GM21528 (cell line): ENCODE measurements around the gene RAMP1.

Source experiments
- ATAC-seq: cut with Tn5 transposase; IDR thresholded peaks from one replicate; pipeline ENCODE4 v1.9.1; 2021; ENCODE audit warnings: mild to moderate bottlenecking, moderate library complexity; ENCODE audit not compliant: unreplicated experiment, low FRiP score

Gene RAMP1

DNA sequence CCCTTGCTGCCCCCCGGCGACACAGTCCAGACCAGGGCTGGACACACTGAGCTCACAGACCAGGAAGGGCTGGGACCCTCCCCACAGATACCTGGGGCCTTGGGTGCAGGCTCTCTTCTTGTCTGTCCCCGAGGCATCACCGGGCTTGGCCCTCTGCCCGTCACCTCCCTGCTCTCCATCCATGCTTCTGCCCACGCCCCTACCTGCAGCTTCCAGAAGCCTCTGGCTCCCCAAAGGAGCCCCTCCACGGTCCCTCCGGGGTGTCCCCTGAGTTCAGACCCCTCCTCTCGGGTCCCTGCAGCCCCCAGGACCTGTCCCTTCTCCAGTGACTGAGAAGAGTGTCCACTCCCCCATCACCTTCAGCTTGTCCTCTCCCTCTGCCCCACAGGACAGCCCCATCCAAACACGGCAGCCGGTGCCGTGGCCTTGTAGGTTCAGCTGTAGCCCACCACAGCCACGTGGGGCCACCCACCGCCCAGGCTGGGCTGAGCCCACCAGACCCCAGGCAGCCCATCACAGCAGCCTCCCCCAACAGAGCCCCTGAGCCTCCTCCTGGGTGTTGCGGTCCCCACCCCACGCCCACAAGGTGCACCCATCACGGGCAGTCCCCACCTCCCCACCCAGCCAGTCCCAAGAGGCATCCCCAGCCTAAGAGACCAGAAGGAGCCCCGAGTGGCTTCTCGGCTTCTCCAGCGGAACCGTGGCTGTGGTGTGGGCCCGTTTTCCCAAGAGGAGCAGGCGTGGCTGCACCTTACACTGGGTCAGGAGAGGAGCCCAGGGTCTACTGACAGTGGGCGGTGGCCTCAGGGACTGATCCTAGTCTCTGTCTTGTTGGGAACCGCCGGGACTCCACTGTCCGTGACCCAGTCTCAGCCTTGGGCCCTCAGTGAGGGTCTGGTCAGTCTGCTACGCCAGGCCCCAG lies 53.1 kb downstream of the RAMP1 start:
- no peak for ATAC-seq

DNA sequence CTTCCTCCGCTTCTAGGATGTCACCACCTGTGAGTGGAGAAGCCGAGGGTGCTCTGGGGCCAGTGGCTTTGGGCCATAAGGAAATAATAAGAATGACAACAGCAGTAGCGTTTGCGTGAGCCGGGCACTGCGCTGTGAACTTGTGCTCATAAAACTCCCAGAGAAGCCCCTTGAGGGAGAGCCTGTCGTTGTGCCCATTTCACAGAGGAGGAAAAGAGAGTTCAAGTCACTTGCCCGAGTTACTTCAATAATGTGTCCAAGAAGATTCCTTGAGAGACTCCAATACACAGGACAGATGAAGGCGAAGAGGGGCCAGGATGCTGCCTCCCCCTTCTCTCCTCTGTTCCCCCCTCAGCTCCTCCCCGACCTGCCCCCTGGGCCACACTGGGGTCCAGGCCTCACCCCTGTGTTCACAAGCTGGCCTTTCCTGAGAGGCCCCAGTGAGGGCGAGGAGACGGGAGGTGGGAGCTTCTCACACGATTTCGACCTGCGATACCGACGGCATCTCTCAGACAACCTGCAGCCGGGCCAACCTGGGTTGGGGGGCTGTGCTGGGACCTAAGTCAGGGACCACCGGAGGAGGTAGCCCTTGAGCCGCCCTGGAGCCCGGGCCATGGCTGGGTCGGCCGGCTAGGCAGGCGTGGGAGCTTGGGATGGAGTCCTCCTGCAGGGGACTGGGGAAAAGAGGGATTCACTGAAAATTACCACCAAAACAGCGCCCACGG lies 53.9 kb downstream of the RAMP1 start:
- no peak for ATAC-seq

DNA sequence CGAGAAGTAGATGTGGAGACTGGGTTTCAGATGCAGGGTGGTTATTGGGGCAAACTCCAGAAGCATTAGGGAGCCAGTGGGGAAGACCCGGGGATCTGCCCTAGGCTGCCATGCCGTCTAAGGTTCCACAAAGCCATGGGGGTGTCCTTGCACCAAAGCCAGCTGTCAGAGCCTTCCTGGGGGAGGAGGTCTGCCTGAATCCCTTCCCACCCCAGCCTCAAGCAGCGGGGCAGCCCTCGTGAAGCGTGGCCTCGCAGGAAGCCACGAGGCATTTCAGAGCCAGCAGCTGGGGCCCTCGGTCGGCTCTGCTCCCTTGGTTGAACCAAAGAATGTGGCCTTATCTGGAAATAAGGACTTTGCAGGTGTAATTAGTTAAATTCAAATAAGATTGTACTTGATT lies 56.2 kb downstream of the RAMP1 start:
- no peak for ATAC-seq

DNA sequence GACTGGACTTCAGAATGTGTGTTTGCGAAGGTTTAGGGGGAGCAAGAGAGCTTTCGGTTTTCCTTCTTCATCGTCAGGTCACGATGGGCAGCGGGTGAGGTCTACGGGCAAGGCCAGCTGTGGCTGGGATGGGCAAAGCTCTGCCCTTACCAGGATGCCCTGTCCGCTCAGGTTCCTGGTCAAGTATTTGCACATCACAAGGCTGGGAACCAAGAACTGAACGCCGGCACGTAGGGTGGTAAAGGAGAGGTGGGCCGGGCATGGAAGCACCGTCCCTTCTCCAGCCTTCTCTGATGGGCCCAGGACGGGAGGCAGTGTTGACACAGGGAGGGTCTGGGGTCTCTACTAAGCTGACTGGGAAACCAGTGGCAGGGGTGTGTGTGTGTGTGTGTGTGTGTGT lies 56.9 kb downstream of the RAMP1 start:
- no peak for ATAC-seq

DNA sequence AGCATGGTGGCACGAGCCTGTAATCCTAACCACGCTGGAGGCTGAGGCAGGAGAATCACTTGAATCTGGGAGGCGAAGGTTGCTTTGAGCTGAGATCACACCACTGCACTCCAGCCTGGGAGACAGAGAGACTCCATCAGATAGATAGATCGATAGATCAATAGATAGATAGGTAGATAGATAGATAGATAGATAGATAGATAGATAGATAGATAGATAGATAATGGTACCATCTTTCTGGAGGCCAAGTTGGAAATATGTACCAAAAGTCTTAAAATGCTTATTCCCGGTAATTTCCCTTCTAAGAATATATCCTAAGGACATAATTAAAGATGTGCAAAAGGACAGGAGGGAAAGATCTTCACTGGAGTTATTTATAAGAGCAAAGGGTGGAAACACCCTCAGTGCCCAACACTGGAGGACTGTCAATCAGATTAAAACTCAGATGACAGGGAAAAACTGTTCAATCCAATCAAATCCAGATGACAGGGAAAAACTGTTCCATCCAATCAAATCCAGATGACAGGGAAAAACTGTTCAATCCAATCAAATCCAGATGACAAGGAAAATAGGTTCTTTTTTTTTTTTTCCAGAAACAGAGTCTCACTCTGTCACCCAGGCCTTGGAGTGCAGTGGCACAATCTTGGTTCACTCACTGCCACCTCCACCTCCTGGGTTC lies 58.4 kb downstream of the RAMP1 start:
- ATAC-seq: no peak

DNA sequence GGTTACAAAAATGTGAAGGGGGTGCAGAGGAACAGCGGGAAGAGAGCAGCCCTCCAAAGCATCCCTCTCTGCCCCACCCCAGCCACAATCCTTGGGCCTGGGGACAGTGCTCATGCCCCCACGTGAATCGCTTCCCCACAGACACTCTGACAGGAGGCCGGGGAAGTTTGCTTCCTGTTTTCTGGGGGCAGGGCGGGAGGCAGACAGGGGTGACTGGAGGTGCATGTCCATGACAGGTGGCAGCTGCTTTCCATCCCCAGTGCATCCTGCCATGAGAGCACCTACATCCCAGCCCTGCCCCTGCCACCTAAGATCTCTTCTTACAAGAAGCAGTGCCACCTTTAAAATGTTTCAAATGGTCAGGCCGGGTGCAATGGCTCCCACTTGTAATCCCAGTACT lies 60.2 kb downstream of the RAMP1 start:
- no peak for ATAC-seq

DNA sequence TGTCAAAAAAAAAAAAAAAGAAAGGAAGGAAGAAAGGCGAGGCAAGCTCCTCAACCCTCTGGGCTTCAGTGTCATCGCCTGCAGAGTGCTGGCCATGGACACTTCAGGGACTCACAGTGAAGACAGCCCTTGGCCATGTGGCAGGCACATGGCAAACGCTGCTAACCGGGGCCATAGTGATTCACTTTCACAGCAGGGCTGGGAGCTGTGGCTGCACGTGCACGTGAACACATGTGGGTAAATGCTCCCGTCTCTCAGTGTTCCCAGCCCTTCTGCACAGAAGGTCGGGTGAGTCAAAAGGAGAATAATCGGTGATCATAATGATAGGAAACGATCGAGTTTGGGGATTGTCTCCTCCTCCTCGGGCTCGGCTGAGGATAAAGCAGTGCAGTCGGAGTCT lies 61.2 kb downstream of the RAMP1 start:
- ATAC-seq: no peak

DNA sequence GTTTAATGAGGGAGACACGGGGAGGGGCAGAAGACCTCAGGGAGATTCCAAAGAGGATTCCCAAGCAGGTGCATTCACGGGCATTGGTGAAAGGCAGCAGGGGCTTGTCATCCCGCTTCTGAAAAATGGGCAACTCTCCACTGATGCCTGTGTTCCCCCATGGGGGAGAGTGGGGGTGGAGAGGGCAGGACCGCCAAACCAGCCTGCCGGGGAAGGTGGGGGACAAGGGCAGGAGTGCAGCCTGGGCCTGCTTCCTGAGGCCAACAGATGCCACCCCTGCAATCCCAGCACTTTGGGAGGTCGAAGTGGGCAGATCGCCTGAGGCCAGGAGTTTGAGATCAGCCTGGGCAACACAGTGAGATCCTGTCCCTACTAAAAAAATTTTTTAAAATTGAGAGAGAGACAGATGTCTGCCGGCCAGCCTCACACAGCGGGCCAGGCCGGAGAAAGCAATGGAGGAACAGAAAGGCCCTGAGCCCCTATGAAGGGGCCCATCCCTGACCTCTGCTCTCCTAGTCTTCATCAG lies 62.6 kb downstream of the RAMP1 start:
- ATAC-seq: no peak

DNA sequence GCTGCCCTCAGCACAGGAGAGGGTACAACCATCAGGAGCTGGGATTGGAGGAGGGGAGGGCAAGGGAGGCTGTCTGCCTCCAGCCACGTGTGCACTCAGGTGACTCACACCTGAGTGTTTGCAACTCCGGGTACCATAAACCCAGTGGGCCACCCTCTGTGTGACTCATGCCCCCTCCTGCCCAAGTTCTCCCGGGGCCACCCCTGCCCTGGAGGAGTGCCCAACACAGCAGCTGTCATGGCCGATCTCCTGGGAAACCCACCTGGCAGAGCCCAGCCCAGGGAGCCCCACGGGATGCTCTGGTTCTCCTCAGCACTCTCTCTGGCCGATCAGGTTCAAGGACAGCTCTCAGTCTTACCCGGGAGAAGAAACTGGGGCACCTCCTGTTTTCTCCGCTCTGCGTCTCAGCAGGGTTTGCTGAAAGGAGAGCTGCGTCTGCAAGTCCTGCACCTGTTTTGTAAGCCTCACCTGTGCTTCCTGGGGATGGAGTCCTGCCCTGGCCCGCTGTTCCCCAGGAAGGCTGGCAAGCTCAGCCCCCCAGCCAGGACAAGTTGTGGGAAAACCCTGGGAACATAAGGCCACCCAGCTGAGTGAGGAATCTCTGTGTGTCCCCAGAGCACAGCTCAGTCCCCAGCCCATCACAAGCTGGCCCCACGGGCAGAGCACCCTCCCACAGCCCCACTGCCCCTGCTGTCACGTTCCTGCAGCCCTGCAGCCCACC lies 63.4 kb downstream of the RAMP1 start:
- ATAC-seq: no peak

DNA sequence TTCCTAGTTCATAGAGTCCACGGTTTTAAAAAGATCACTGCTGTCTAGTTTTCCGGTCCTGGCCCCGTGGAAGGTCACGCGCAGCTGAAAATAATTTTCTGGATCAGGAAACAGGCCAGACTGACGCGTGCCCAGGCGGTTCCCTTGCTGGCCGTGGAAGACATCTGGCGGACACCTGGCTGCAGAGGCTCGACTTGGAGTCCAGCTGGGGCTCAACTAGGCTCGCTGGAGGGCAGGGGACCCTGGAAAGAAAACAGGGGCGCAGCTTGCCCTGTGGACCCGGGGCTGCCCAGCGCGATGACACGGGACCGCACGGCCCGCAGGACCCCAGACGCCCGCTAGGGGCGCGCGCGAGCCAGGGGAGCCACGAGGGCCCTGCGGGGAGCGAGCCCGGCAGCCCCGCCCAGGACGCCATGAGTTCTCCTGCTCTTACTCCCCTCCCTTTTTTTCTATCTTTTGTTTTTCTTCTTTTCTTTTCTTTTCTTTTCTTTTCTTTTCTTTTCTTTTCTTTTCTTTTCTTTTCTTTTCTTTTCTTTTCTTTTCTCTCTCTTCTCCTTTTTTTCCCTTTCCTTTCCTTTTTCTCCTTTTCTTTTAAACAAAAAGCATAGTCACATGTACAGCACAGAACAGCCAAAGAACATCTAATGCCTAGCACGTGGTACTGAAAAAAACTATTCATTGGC lies 64.2 kb downstream of the RAMP1 start:
- ATAC-seq: no peak

DNA sequence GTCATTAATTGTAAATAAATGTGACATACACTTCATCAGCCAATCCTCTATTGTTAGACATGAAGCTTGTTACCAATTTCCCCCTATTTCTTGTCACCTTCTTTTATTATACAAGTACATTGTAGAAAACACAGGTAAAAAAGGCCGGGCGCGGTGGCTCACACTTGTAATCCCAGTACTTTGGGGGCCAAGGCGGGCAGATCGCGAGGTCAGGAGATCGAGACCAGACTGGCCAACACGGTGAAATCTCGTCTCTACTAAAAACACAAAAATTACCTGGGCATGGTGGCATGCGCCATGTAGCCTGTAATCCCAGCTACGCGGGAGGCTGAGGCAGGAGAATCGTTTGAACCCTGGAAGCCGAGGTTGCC lies 64.7 kb downstream of the RAMP1 start:
- no peak for ATAC-seq

DNA sequence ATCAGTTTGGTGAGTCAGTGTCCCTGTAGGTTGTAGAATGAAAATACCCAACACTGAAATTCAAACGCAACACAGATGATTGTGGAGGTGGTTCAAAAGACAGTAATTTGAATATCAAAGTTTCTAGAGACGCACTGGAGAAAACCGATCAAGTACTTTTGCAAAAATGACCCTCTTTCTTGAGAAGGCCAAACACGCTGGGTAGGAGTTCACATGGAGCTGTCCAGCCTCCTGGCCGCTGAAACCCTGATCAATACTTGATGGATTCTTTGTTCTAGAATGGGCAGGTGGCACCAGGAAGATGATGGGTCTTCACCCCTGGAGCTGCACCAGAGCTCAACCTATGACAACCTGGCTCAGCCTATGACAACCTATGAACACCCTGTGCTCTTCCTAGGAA lies 67.7 kb downstream of the RAMP1 start:
- ATAC-seq: no peak

DNA sequence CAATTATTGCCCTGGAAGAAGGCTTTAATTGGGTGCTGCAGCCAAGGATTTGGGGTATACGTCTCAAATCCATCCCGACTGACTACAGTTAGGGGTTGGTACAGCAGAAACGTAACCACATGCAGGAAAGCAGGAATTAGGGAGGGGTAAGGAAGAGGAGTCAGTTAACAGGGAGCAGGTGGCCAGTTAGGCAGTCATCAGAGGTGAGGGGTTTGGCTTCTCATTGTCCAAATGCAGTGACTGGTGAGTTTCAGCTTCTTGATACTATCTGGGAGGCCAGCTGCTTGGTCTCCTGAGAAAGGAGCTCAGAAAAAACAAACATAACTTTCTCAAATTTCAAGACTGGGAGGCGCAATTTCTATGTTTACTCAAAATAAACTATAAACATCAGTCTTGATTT lies 68.6 kb downstream of the RAMP1 start:
- ATAC-seq: no peak

DNA sequence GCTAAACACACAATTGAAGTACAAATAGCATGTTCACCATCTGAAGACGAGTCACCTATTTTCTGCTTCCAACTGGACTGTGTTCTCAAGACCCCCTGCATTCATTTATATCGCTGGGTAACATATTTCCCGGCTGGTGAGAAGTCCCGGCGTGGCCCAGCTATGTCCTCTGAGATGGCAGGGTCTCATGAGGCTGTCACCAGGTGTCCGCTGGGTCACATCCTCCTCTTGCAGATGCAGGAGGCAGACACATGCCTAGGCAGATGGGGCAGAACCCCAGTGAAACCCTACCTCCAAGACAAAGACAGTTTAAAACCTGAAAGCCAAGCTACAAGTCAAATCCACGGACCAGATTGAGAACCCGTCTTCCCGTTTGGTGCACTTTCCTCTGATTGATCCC lies 70.6 kb downstream of the RAMP1 start:
- ATAC-seq: no peak

DNA sequence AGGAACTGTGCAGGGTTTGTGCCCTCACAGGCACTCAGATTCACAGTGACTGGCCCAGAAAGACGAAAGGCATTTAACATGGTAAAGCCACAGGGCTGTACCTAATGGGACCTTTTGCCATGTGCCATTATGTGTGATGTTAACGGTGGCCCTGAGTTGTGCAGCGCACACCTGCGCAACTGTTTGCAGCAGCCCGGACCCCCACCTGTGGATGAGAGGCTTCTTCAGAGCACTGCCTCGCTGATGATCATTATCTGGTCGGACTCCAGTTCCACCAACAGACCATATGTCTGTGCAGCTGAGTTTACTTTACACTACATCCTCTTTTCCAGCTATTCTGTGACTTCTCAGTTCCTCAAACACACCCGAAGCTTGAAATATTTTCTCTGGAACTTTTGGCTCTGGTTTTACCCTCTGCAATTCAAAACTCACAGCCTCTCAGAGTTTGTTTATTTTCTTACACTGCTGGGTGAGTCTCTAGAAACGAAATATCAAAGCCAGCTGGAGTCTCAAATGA lies 71.8 kb downstream of the RAMP1 start:
- no peak for ATAC-seq

DNA sequence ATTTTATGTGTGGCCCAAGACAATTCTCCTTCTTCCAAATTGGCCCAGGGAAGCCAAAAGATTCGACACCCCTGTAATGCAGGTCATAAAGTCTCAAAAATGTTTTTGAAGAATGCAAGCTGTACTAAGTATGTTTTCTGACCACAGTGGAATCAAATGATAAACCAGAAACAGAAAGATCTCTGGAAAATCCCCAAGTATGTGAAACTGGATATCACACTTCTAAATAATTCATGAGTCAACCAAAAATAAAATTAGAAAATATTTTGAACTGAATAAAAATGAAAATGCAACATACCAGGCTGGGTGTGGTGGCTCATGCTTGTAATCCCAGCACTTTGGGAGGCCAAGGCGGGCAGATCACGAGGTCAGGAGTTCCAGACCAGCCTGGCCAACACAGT lies 73.3 kb downstream of the RAMP1 start:
- no peak for ATAC-seq

DNA sequence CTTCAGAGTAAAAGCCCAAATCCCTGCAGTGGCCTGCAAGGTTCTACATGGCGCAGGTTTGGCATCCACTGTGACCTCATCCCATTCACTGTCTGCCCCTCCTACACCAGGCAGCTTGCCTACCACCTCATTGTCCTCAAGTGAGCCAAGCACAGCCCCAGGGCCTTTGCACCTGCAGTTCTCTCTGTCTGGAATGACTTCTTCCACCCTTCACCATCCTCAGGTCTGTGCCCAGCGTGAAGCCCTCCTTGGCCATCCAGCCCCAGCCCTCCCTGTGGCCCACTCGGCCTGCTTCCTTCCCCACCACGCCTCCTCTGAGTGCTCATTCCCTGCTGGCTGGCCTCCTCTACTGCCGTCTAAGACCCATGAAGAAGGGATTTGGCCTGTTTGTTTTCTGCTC lies 74.8 kb downstream of the RAMP1 start:
- no peak for ATAC-seq

DNA sequence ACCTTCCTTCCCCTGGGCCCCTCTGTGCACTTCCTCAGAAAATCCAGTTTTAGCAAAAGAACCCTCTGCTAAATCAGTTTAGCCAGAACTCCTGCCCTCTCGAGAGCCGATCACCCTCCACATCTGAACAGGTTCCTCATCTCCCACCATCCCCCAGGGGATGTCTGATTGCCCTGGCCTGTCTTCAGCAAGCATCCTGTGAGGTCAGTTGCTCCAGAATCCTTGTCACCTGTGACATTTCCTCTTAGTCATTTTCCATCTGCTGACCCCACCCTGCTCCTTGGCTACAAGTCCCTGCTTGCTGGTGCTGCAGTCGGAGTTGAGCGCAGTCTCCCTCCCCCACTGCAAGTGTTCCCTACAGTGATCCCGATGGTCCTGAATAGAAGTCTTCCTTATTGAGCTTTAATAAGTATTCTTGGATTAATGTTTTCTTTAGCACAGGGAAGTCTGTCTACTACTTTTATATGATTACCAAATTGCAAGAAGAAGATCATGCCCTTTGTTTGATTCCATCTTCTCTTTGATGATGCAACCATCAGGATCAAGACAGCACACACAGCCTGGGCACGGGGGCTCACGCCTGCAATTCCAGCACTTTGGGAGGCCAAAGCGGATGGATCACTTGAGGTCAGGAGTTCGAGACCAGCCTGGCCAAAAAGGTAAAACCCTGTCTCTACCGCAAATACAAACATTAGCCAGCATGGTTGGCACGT lies 76.5 kb downstream of the RAMP1 start:
- ATAC-seq: no peak

DNA sequence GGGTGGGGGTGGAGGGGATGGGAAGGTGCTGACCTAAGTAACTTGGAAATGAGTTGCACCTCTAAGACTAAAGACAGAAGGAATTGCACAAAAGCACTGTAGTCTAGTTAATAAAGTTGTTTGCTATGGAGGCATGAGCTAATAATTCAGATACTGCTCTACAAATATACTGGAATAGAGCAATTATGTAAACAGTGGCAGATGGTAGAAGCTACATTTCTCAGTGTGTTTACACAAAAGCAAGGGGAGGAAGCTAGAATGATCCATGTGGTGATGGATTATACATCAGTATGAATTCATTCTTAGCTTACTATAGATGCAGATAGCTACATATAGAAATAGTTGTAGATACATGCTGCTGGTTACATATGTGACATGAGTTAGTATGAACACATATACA lies 79.8 kb downstream of the RAMP1 start:
- ATAC-seq: no peak
